ENCODE results near the gene YOD1.

Gene YOD1

DNA sequence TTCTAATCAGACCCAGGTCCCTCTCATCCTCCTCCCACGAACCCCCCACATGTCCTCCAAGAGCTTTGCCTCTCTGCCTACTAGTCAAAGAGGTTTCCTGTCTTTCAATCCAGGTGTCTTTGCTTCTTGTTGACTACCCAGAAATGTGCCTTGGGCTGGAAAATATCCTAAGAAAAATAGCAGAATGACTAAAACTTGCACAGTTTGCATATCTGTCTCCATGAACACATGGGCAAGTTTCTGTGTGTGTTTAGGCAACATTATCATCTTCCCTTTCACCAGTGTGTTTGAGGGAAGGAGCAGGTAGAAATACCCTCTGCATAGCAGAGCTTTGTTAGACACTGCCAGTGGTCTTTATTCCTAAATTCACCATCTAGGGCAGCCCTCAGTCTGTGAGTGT lies 20.0 kb downstream of the YOD1 start:
- TF ChIP-seq MYC (IDR thresholded peaks at IDR 0.05; ENCODE audit: low read depth, low read length) (no peak), POLR2A (IDR thresholded peaks at IDR 0.05; ENCODE audit: extremely low read depth, insufficient read length) (no peak)
- TF ChIP-seq, protein P1, sequence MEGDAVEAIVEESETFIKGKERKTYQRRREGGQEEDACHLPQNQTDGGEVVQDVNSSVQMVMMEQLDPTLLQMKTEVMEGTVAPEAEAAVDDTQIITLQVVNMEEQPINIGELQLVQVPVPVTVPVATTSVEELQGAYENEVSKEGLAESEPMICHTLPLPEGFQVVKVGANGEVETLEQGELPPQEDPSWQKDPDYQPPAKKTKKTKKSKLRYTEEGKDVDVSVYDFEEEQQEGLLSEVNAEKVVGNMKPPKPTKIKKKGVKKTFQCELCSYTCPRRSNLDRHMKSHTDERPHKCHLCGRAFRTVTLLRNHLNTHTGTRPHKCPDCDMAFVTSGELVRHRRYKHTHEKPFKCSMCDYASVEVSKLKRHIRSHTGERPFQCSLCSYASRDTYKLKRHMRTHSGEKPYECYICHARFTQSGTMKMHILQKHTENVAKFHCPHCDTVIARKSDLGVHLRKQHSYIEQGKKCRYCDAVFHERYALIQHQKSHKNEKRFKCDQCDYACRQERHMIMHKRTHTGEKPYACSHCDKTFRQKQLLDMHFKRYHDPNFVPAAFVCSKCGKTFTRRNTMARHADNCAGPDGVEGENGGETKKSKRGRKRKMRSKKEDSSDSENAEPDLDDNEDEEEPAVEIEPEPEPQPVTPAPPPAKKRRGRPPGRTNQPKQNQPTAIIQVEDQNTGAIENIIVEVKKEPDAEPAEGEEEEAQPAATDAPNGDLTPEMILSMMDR (IDR thresholded peaks at IDR 0.05; ENCODE audit: low read depth, low read length) = no peak
- TF ChIP-seq, protein P2, sequence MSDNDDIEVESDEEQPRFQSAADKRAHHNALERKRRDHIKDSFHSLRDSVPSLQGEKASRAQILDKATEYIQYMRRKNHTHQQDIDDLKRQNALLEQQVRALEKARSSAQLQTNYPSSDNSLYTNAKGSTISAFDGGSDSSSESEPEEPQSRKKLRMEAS (IDR thresholded peaks at IDR 0.05; ENCODE audit: low read depth, low read length) = no peak
- no peak for DNase-seq (ENCODE audit: low read depth)
- H3K4me3 ChIP-seq (ENCODE audit: low read depth, low read length) = no peak overlapping the region

DNA sequence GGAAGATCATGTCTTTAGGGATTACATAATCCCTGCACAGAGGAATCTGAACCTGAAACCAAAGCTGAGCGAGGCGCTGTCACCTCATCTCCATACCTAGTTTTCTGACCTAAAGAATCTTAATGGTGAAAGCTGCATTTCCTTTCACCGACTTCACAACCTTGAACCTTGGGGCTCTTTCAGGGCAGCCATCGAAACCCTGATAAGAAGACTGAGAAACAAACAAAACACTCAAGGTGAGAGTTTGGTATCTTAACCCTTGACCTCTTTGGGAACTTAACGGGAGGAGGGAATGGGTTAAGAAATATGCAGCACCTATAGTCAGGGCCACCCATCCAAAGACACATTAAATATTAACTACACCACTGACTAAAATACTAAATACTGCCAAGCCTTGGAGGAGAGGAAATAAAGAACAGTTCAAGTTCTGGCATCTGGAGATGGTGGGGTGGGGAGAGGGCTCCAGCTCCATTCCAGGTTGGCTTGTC lies 20.4 kb downstream of the YOD1 start:
- no peak for DNase-seq (ENCODE audit: low read depth)
- H3K4me3 ChIP-seq (ENCODE audit: low read depth, low read length) = no peak overlapping the region
- TF ChIP-seq, protein P2 (IDR thresholded peaks at IDR 0.05; ENCODE audit: low read depth, low read length) = no peak
- TF ChIP-seq POLR2A (IDR thresholded peaks at IDR 0.05; ENCODE audit: extremely low read depth, insufficient read length) (no peak), MYC (IDR thresholded peaks at IDR 0.05; ENCODE audit: low read depth, low read length) (no peak)
- TF ChIP-seq, protein P1 (IDR thresholded peaks at IDR 0.05; ENCODE audit: low read depth, low read length) = no peak

DNA sequence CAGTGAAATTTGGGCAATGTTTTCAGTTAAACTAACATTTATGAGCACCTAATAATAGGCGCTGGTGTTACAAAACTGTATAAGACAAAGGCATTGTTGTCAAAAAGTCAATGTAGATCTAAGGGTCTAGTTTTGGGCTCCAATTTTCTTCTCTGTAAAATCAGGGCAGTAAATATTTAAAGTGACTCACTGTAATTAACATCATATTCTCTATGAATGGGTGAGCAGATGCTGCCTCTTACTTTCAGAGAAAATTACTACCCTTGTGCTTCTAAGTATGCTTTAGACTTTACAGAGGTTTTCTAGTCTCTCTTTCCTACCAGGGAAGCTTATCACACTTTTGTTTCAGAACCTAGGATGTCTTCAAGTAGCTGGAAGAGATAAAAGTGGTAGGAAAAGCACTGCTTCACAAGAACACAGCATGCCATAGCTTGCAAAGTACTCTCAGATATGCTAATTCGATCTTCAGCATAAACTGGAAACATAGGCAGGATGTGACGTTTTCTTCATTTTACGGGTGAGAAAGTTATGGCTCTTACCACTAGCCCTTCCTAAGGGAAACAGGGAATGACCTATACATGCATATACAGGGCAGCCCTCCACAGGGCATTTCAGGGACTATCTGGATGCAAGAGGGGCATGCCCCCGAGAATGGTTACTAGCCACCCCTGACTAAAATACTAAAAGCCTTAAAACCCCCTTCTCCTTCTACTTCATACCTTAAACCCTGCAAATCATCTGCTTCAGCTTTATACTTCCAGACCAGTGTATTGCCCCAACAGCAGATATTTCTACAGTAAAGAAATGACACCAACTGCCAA lies 21.1 kb downstream of the YOD1 start:
- TF ChIP-seq, protein P1 (IDR thresholded peaks at IDR 0.05; ENCODE audit: low read depth, low read length) = no peak
- TF ChIP-seq, protein P2 (IDR thresholded peaks at IDR 0.05; ENCODE audit: low read depth, low read length) = no peak
- no peak for TF ChIP-seq MYC (IDR thresholded peaks at IDR 0.05; ENCODE audit: low read depth, low read length)
- no peak for TF ChIP-seq POLR2A (IDR thresholded peaks at IDR 0.05; ENCODE audit: extremely low read depth, insufficient read length)
- H3K4me3 ChIP-seq (ENCODE audit: low read depth, low read length) = no peak overlapping the region
- no peak for DNase-seq (ENCODE audit: low read depth)

DNA sequence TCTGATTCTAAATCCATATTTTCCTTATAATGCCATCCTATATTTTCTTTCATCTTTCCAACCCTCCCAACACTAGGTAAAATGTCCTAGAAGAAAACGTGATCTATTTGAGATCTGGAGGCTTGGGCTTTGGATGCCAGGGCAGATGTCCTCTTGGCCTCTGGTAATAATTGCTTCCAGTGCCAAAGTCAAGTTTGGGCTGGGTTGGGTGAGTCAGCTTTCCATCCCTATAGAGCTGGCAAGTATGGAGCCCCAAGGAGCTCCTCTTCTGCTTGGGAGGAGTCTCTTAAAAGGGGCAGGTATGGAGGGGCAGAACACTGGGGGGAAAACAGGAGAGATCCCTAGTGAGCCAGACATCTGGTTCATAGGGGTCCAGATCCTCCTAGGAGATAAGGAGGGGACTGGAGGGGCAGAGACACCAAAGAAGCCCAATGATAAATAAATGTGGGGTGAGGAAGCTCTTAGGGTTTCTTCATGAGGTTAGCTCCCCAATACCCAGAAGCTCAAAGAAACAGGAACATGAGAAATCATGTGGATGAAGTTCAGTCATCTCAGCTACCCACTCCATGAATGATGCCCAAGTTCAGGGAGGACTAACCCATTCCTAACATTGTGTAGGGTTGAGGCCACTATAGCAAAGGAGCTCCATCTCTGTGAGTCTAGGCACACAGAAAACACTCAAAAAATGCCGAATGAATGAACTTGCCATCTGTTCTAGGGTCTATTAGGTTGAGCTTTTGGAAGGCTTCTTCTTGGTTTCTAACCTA lies 21.9 kb downstream of the YOD1 start:
- TF ChIP-seq, protein P2 (IDR thresholded peaks at IDR 0.05; ENCODE audit: low read depth, low read length) = no peak
- TF ChIP-seq MYC (IDR thresholded peaks at IDR 0.05; ENCODE audit: low read depth, low read length) = no peak
- no peak for DNase-seq (ENCODE audit: low read depth)
- H3K4me3 ChIP-seq (ENCODE audit: low read depth, low read length) = no peak overlapping the region

DNA sequence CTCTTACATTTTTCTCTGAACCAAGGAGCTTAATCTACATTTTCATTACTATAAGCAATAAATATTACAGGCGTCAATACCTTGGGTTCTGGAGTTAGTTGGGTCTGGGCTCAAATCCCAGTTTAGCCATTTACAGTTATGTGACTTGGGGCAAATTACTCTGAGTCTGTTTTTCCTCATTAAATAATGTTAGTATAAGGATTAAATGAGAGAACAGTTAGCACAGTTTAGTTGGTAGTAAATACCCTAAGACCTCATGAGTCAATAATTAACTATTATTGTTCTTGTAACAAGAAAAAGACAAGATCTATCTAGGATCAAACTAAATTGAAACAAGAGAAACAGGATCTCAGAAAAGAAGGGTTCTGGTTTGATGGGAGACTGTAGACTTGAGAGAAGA lies 23.1 kb downstream of the YOD1 start:
- H3K4me3 ChIP-seq (ENCODE audit: low read depth, low read length) = no peak overlapping the region

More for the DNA sequence above, 23.1 kb downstream of the YOD1 start:
- TF ChIP-seq POLR2A (IDR thresholded peaks at IDR 0.05; ENCODE audit: extremely low read depth, insufficient read length) = no peak
- TF ChIP-seq, protein P2 (IDR thresholded peaks at IDR 0.05; ENCODE audit: low read depth, low read length) = no peak
- TF ChIP-seq, protein P1 (IDR thresholded peaks at IDR 0.05; ENCODE audit: low read depth, low read length) = no peak
- TF ChIP-seq MYC (IDR thresholded peaks at IDR 0.05; ENCODE audit: low read depth, low read length) = no peak
- no peak for DNase-seq (ENCODE audit: low read depth)

Data from NB4 (cell line).